BLaER1 (cell line): Measurements from ENCODE around the gene SND1.
"Not testable (repeated sequence)": the region's sequence is repeated elsewhere in the genome, so short reads cannot be mapped to it uniquely, and the experiment has no call there.

Experiments
- H3K27ac ChIP-seq: shearing (Covaris generic); formaldehyde crosslinking; 2 replicates; pipeline ENCODE4 v1.8.1; 2022
- H3K27me3 ChIP-seq: shearing (Covaris generic); formaldehyde crosslinking; 2 replicates; pipeline ENCODE4 v1.8.1; 2022
- H3K36me3 ChIP-seq: shearing (Covaris generic); formaldehyde crosslinking; 2 replicates; pipeline ENCODE4 v1.8.1; 2022
- H3K4me1 ChIP-seq: shearing (Covaris generic); formaldehyde crosslinking; 2 replicates; pipeline ENCODE4 v1.8.1; 2022
- H3K4me2 ChIP-seq: shearing (Covaris generic); formaldehyde crosslinking; 2 replicates; pipeline ENCODE4 v1.8.1; 2022
- H3K4me3 ChIP-seq: shearing (Covaris generic); formaldehyde crosslinking; 2 replicates; pipeline ENCODE4 v1.8.1; 2022
- H3K9ac ChIP-seq: shearing (Covaris generic); formaldehyde crosslinking; 2 replicates; pipeline ENCODE4 v1.8.1; 2022
- H3K9me3 ChIP-seq: shearing (Covaris generic); formaldehyde crosslinking; 2 replicates; pipeline ENCODE4 v1.8.1; 2022
- H4K20me1 ChIP-seq: shearing (Covaris generic); formaldehyde crosslinking; 2 replicates; pipeline ENCODE4 v1.8.1; 2022
- Cebpa-rat ChIP-seq: shearing (Covaris generic); IDR thresholded peaks from 2 replicates; pipeline ENCODE4 v1.8.1; 2022

The SND1 gene

GRCh38 chr7:127901895-127902703 lies 250.1 kb downstream of the SND1 start:
- Histone ChIP-seq H3K9ac (0 out of 2 replicates have a peak overlapping the region, but pooled peaks have one; percentile 3), H3K4me1 (peaks cover 44% of the 10 kb centered on the region), H3K9me3 (no peaks in the 10 kb centered on the region), H4K20me1 (peaks cover 33% of the 10 kb centered on the region), H3K4me3 (no peak overlapping the region), H3K36me3 (peaks cover 31% of the 10 kb centered on the region), H3K27ac (no peak overlapping the region), H3K27me3 (no peaks in the 10 kb centered on the region), H3K4me2 (peak overlapping the region; percentile 60)
- no peak for TF ChIP-seq Cebpa-rat

GRCh38 chr7:127902753-127903152 lies 250.8 kb downstream of the SND1 start:
- not testable (repeated sequence) for H3K9me3 ChIP-seq, H3K27ac ChIP-seq, H3K4me3 ChIP-seq, H3K27me3 ChIP-seq, H3K9ac ChIP-seq
- TF ChIP-seq Cebpa-rat, result peak; percentile 80
- peaks cover 33% of the 10 kb centered on the region for H4K20me1 ChIP-seq
- peaks cover 44% of the 10 kb centered on the region for H3K4me1 ChIP-seq
- H3K4me2 ChIP-seq, result peak overlapping the region; percentile 60
- H3K36me3 ChIP-seq, result peaks cover 33% of the 10 kb centered on the region

GRCh38 chr7:127903892-127904669 lies 252.1 kb downstream of the SND1 start:
- Histone ChIP-seq H3K4me1 (peaks cover 44% of the 10 kb centered on the region), H3K9me3 (no peaks in the 10 kb centered on the region), H3K4me3 (no peak overlapping the region), H3K27me3 (no peaks in the 10 kb centered on the region), H3K36me3 (peaks cover 42% of the 10 kb centered on the region), H3K4me2 (no peak overlapping the region), H3K27ac (no peak overlapping the region), H4K20me1 (peaks cover 33% of the 10 kb centered on the region), H3K9ac (no peak overlapping the region)
- TF ChIP-seq Cebpa-rat, result no peak

- Histone ChIP-seq H3K4me1 (peaks cover 39% of the 10 kb centered on the region), H3K4me2 (no peak overlapping the region), H3K27ac (no peak overlapping the region), H3K27me3 (no peaks in the 10 kb centered on the region), H3K9ac (no peak overlapping the region), H3K36me3 (peaks cover 48% of the 10 kb centered on the region), H4K20me1 (peaks cover 33% of the 10 kb centered on the region), H3K4me3 (no peak overlapping the region), H3K9me3 (no peaks in the 10 kb centered on the region)
- no peak for TF ChIP-seq Cebpa-rat
Observed at GRCh38 chr7:127904670-127904985, 252.6 kb downstream of the SND1 start.

GRCh38 chr7:127905021-127905420 lies 253.0 kb downstream of the SND1 start:
- Histone ChIP-seq H3K4me2 (no peak overlapping the region), H3K27me3 (no peaks in the 10 kb centered on the region), H3K4me3 (no peak overlapping the region), H3K27ac (no peak overlapping the region), H3K9me3 (no peaks in the 10 kb centered on the region), H4K20me1 (peaks cover 29% of the 10 kb centered on the region), H3K9ac (no peak overlapping the region), H3K4me1 (peaks cover 35% of the 10 kb centered on the region), H3K36me3 (peaks cover 50% of the 10 kb centered on the region)
- TF ChIP-seq Cebpa-rat, result no peak

GRCh38 chr7:127905491-127906330 lies 253.7 kb downstream of the SND1 start:
- H3K9me3 ChIP-seq, result no peaks in the 10 kb centered on the region
- H3K27me3 ChIP-seq, result no peaks in the 10 kb centered on the region
- H3K4me1 ChIP-seq, result peaks cover 28% of the 10 kb centered on the region
- peaks cover 22% of the 10 kb centered on the region for H4K20me1 ChIP-seq
- no peak for TF ChIP-seq Cebpa-rat
- no peak overlapping the region for H3K27ac ChIP-seq
- H3K36me3 ChIP-seq, result peaks cover 54% of the 10 kb centered on the region
- H3K4me2 ChIP-seq, result no peak overlapping the region
- no peak overlapping the region for H3K4me3 ChIP-seq
- H3K9ac ChIP-seq, result no peak overlapping the region

- no peak for TF ChIP-seq Cebpa-rat
- H3K9me3 ChIP-seq, result no peaks in the 10 kb centered on the region
- peaks cover 12% of the 10 kb centered on the region for H3K4me1 ChIP-seq
- H3K27me3 ChIP-seq, result no peaks in the 10 kb centered on the region
- no peak overlapping the region for H3K4me2 ChIP-seq
- no peak overlapping the region for H3K27ac ChIP-seq
- H3K36me3 ChIP-seq, result peaks cover 61% of the 10 kb centered on the region
- no peak overlapping the region for H3K4me3 ChIP-seq
- H3K9ac ChIP-seq, result no peak overlapping the region
- H4K20me1 ChIP-seq, result peaks cover 5% of the 10 kb centered on the region
Observed at GRCh38 chr7:127907110-127908040, 255.4 kb downstream of the SND1 start.

GRCh38 chr7:127908430-127909258 lies 256.6 kb downstream of the SND1 start:
- Histone ChIP-seq H3K4me3 (no peak overlapping the region), H3K9me3 (no peaks in the 10 kb centered on the region), H4K20me1 (no peaks in the 10 kb centered on the region), H3K4me1 (no peaks in the 10 kb centered on the region; the same call in 1 of the 2 replicates), H3K27ac (no peak overlapping the region), H3K27me3 (no peaks in the 10 kb centered on the region), H3K4me2 (no peak overlapping the region), H3K9ac (no peak overlapping the region), H3K36me3 (peaks cover 58% of the 10 kb centered on the region)
- TF ChIP-seq Cebpa-rat, result no peak
